Stimulated activated CD4-positive, alpha-beta T cell treated with anti-CD3 and anti-CD28 coated beads, Interleukin-4, amount 100 ng/mL, for 24 hours (primary cell): ENCODE measurements around the gene EXOSC3.
"Not testable (repeated sequence)": the region's sequence is repeated elsewhere in the genome, so short reads cannot be mapped to it uniquely, and the experiment has no call there.

Experiments
- DNase-seq: peaks from one replicate; pipeline ENCODE4 v3.0.0-alpha.2; 2020

The EXOSC3 gene

DNA sequence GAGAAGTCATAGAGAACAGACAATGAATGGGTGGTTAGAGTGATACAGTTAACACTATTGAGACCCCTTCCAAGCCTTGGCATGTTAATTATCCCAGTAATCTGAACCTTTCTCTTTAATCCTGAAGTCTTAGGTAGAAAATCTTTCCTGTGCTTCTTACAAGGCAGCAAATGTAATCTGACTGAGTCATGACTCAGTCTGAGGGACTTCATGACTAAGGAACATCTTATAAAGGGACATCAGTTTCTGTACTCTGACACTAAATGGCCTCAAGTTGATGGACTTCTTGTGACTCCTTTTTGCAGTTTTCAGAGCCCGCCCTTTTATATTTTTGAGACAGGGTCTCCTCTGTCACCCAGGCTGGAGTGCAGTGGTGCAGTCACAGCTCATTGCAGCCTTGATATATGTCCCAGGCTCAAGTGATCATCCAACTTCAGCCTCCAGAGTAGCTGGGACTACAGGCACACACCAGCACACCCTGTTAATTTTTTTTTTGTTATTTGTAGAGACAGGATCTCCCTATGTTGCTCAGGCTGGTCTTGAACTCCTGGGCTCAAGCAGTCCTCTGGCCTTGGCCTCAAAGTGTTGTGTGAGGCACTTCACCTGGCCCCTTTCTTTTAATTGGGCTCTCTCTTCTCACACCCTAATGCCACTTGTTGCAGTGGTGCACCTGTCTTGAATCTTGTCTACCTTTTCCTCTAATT lies 9.5 kb downstream of the EXOSC3 start:
- no peak for DNase-seq

DNA sequence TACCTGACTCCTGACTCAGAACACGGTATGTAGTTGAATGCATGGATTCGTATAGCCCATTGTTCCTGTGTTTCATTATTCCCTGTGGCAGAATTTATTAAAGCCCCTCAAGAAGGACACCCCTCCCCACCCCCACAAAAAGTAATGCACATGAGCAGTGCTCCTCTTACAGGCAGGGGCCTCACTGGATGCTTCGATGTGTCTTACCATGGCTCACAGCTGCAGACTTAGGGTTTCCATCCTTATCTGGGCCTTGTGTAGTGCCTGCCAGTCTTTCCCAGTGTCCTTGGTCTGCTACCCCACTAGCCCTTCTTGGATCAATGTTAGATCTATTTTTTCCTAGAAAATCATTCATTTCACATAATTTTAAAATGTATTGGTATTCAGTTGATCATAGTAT lies 14.9 kb downstream of the EXOSC3 start:
- DNase-seq, result no peak

DNA sequence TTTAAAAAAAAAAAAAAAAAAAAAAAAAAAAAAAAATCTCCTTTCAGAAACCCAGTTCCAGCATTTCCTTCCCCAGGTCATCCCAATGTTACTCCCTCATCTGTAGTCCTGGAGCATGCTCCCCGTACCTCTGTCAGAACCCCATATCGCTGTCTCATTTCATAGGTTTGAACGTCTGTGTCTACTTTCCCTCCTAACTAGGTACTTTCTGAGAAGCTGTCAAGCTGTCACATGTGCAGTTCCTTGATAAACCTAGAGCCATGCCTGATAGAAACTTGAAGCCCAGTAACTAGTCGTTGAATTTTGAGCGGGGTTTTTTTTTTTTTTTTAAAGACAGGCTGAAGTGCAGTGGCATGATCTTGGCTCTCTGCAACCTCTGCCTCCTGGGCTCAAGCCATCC lies 15.6 kb downstream of the EXOSC3 start:
- DNase-seq, result no peak

DNA sequence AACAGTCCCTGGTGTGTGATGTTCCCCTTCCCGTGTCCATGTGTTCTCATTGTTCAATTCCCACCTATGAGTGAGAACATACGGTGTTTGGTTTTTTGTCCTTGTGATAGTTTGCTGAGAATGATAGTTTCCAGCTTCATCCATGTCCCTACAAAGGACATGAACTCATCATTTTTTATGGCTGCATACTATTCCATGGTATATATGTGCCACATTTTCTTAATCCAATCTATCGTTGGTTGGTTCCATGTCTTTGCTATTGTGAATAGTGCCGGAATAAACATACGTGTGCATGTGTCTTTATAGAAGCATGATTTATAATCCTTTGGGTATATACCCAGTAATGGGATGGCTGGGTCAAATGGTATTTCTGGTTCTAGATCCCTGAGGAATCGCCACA lies 19.6 kb downstream of the EXOSC3 start:
- DNase-seq, result not testable (repeated sequence)

DNA sequence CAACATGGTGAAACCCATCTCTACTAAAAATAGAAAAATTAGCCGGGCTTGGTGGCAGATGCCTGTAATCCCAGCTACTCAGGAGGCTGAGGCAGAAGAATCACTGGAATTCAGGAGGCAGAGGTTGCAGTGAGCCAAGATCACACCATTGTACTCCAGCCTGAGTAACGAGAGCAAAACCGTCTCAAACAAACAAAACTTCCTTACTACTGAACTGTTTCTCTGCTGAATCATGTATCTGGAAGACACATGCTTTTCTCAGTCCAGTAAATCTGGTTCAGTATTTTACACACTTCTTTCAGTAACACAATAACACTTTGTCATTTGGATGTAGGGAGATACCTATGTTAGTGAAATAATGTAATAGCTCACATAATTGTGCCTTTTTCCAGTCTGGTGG lies 23.4 kb downstream of the EXOSC3 start:
- no peak for DNase-seq

DNA sequence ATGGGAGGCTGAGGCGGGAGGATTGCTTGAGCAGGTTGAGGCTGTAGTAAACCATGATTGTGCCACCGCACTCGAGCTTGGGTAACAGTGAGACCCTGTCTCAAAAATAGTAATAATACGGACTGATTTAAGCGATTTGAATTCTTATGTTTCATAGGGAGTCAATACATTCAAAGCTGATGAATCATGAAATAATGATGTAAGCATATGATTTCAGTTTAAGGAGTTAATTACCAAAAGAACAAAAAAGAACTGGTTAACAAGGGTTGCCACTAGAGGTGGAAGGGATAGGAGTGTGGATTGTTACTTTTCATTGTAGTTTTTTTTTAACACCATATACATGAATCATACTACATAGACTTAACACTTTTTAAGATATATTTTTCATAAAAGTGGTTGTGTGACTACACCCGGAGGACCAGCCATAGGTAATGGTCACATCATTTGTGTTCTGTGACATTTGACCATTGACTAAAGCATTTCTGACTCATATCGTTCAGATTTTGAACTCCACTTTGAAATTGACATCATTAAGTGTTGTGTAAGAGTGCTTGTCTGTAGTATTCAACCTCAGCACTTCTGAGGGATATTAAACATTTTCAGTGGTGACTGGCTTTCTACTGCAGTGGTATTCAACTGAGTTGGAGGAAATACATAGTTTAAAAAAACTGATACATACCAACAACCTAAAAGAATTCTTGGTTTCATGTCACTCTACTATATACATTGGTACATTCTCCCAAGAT lies 24.3 kb downstream of the EXOSC3 start:
- no peak for DNase-seq

DNA sequence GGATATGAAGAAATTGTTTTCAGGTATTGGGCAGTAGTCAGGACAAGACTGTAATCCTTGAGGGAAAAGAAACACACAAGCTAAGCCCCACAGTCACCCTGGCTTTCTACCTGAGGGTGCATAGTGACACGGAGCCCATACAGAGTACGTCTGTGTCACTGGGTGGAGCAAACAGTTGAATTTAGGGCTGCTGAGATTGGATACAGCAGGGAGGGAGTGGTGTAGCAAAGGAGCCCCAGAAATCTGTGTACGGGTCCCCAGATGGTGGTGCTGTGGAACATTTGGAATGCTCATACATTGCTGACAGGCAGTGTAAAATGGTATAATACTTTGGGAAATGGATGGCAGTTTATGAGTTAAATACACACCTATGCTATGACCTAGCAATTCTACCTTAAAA lies 26.1 kb downstream of the EXOSC3 start:
- no peak for DNase-seq

DNA sequence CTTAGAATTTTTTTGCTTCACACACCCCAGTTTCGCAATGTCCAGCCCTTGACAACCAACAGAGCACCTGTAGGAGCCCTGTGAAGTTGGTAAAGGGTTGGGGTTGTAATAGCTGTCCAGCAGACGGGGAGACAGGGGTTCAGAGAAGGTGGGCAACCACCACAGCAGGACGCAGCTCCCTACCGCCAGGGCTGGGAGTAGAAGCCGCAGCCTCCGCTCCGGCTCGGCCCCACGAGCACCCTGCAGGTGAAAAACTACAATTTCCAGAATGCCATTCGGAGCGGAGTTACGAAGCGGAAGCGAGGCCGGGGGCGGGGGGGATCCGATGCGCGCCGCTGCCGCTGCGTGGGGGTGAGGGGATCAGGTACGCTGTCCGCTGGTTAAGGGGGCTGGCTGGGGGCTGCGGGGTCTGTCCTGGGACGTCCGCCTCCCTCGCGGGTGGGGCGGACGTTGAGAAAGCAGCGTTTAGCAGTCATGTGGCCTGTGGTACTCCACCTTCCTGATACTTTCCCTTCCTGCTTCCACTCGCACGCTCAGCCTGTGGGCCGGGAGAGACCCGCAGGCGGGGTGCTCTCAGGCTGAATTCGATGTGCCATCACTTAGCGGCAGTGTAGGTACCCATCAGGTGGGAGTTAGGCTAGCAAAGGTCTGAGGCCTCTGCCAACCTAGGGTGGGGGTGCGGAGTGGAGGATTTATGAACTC lies 31.2 kb downstream of the EXOSC3 start, which contains the start of gene TRMT10B:
TRMT10B (plus strand) TSS at position 317 of the 702 bp plus-strand sequence. CDS start 8,127 bp downstream, outside the sequence.
- peak; percentile 79 for DNase-seq

DNA sequence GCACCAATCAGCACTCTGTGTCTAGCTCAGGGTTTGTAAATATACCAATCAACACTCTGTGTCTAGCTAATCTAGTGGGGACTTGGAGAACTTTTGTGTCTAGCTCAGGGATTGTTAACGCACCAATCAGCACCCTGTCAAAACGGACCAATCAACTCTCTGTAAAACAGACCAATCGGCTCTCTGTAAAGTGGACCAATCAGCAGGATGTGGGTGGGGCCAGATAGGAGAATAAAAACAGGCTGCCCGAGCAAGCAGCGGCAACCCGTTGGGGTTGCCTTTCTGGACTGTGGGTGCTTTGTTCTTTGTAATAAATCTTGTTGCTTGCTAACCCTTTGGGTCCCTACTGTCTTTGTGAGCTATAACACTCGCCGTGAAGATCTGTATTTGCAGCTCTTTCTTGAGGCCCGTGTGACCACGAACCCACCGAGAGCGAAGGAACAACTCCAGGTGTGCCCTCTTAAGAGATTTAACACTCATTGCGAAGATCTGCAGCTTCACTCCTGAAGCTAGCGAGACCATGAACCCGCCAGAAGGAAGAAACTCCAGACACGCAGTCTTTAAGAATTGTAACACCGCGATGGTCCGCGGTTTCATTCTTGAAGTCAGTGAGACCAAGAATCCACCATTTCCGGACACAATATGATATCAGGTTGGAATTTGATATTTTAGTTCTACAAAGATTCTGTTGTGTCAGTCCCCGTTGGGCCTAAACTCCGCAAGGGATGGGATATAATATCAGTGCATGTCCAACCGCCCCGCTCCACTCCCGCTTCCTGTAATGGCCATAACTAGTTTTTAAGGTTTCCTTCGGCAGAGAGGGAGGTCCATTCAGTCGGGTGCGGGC lies 32.0 kb downstream of the EXOSC3 start:
- no peak for DNase-seq

DNA sequence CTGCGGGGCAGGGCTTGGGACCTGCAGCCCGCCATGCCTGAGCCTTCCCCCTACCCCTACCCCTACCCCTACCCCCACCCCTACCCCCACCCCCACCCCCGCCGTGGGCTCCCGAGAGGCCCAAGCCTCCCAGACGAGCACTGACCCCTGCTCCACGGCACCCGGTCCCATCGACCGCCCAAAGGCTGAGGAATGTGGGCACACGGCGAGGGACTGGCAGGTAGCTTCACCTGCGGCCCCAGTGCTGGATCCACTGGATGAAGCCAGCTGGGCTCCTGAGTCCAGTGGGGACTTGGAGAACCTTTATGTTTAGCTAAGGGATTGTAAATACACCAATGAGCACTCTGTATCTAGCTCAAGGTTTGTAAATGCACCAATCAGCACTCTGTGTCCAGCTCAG lies 32.8 kb downstream of the EXOSC3 start:
- DNase-seq, result not testable (repeated sequence)

DNA sequence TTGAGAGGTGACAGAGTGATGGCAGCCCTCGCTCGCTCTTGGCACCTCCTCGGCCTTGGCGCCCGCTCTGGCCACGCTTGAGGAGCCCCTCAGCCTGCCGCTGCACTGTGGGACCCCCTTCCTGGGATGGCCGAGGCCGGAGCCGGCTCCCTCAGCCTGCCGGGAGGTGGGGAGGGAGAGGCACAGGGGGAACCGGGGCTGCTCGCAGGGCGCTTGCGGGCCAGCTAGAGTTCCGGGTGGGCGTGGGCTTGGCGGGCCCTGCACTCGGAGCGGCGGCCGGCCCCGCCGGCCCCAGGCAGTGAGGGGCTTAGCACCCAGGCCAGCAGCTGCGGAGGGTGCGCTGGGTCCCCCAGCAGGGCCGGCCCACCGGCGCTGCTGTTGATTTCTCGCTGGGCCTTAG lies 33.2 kb downstream of the EXOSC3 start:
- DNase-seq, result not testable (repeated sequence)

DNA sequence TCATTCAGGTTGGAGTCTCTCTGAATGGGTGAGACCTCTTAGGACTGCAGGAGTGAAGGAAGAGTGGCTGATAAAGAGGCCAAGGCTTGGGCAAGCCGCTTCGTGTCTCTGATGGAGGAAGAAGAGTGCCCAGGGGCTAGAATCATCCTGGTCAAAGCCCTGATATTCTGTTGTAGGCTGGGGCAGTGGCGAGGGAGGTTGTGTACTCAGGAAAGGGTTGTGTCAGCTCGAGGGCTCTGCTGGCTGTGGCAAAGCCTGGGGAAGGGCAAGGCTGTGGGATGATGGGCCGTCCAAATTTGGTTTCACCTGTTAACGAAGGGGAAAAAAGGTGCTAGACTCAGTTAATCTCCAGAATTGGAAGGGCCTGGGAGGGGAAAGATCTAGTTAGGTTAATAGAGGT lies 33.7 kb downstream of the EXOSC3 start:
- no peak for DNase-seq

DNA sequence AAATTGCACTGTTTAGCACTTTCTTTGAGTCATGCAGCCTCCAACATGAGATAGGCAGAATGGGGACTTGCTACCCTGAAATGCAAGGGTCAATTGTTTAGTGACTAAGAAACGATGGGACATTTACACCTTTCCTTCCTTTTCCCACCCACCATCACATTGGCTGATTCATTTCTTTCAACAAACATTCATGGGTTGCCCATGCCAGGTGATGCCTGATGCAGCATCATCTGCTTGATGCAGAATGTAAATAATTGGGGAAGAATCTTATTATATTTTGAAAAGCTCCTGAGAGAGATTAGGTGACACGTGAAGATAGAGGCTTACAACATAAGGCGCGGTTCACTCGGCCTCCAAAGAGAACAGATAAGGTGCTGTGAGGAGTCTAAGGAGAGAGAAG lies 35.7 kb downstream of the EXOSC3 start:
- no peak for DNase-seq

DNA sequence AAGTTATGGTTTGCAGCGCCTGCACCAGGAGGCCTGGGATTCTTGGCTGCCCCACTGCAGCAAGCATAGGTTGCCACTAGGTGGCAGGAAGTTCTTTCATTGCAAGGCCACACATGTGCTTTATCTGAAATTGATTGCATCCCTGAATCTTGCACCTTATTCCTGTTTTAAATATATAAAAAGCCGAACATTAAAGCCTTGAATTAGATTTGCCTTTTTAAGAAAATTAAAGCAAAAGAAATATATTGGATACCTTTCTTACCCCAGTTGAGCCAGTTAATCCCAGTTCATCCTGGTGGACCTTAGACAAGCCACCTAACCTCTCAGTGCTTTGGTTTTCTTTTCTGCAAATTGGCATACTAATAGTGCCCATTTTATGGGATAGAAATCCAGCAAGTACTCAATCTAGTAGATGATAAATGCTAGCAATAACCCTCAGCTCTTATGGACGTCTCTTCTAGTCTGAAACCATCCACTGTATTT lies 37.6 kb downstream of the EXOSC3 start:
- peak; percentile 66 for DNase-seq

DNA sequence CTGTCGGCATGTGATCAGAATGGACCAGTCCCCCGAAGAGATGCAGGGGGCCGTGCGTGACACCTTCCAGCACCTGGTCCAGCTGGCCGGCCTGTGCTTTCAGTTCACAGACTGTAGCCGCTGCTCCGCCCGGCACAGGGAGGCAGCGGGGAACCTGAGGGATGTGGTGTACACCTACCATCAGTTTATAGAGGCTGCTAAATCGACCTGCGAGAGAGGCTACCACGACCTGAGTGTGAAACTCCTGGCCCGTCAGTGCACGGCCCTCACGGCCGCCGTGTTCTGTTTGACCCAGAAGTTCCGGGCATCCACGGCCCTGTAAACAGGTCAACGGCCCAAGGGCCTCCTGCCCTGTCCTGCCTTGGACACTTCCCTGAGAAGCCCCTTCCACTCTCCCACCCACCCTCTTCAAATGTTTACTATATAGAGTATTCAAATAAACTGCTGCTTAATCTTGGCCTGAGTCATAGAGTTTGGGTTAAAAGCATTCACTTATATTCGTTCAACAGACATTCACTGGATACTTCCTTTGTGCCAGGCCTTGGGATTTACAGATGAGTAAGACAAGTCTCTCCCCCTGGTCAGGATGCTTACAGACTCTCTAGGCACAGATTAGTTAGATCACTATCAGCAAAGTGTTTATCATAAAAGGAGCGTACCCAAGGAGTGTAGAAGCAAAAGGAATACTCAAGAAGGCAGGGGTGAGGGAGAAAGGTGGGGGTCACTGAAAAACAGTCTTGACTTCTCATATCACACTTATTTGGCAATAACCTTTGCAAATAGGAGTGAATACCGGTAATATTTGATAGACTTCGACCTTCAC lies 38.2 kb downstream of the EXOSC3 start:
- DNase-seq, result no peak

DNA sequence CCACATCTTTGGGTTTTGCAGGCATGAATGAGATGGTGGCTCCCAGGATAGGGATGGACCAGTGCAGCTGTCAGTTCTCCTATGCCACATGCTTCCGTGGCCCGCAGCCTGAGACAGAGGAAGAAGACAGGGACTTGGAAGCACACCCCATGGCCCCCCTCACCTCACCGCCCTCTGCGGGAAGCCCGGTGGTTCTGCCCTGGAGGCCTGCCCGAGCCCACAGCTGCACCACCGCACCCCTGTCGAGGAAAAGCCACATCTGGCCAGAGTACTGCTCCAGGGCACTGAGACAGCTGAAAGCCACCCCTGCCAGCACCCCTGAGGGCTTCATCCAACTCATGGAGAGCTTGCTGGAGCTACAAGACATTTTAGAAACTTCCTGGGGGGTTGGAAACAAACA lies 38.9 kb downstream of the EXOSC3 start:
- DNase-seq, result no peak

DNA sequence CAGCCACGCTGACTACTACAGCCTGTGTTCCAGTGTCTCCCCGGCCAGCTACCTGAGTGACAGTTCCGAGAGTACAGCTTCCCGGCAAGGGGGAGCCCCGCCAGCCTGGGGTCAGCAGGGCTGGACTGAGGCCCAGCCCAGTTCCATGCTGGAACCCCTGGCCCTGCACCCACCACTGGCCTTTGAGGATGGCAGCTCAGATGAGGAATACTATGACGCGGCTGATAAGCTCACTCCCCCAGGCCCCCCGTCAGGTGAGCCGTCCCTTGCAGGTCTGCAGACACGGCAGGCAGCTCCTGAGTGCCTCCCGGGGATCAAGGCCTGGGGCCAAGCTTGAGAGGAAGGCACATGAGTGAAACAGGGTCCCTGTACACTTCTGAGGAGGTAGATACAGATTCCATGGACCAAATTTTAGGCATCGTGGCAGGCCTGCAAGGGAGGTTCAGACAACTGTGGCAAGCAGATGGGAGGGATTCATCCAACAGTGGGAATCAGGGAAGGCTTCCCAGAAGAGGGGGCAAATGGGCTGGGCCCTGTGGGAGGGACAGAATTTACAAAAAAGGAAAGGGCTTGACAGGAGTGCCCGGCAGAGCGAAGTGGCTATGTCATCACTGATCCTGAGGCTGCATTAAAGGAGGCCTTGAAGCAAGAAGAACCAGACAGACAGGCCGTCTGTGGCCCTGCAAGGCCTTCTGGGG lies 44.1 kb downstream of the EXOSC3 start:
- no peak for DNase-seq

DNA sequence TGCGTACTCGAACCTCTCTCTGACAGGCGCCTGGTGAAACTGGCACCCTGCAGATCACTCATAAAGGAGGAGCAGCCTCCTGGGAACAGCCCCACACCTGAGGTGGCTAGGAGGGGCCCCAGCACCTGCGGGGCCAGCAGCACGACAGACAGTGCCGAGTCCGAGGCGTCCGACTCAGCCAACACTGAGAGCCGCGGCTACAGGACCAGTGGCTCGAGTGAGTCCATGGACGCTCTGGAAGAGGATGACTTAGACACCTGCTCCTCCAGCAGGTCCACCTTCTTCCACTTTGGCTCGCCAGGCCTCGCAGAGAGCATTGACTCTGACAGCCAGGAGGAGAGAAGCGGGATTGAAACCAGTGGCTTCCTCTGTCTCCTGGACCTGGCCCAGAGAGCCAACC lies 44.7 kb downstream of the EXOSC3 start:
- no peak for DNase-seq

DNA sequence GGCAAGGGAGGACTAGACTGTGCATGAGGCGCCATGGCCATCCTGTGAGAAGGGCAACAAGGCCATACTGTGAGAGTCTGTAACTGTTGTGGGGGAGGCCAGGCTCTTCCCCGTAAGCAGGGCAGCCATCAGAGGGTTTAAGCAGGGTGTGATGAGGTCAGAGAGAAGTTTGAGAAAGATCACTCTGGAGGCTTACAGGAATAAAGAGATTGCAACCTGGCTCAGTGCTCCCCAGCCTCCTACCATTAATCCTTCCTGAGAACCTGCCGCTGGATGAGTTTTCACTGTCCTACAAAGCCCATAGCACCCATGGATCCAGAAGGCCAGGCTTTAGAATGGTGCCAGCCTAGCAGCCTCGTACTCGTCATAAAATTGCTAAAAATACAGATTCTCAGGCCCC lies 45.6 kb downstream of the EXOSC3 start:
- DNase-seq, result no peak

DNA sequence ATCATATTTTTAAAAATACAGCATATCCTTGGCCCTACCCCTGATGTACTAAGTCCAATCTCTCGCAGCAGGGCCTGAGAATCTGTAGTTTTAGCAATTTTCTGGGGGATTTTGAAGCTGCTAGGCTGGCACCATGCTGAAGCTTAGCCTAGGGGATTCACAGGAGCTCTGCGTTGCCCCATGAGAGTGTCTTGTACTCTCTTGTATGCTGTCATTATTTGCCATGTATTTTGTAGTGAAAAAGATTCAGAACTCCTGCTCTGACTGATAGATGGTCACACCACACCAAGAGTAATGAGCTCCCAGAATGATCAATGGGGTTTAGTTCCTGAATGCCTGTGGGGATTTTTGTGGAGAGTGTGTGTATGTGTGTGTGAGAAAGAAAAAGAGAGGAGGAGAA lies 51.9 kb downstream of the EXOSC3 start:
- DNase-seq, result no peak

DNA sequence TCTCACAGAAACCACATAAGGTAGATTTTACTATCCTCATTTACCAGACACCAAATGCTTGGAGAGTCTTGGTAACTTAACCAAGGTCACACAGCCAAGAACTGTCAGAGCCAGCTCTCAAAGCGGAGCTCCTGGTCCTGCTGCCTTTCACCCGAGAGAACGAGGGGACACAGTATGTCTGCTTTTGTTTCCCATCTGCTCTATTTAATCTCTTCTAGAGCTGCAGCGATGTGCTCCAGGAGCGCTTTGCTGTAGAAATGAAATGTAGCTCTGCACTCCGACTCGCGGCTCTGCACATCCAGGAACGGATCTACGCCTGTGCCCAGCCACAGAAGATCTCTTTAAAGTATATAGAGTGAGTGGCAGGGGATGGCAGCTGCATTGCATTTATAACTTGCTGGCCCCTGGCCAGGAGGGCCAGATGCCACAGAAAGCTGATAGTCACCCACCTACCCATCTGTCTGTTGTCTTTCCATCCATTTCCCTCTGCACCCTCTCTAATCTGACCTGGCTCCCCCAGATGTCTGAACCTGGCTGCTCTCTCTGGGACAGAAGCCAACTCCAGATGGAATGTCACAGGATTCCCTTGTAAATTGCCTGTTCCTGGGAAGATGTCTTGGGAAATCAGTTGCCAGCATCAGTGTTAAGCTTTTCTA lies 52.6 kb downstream of the EXOSC3 start:
- DNase-seq, result no peak
